Measurements from ENCODE around the gene AQP6.

DNA sequence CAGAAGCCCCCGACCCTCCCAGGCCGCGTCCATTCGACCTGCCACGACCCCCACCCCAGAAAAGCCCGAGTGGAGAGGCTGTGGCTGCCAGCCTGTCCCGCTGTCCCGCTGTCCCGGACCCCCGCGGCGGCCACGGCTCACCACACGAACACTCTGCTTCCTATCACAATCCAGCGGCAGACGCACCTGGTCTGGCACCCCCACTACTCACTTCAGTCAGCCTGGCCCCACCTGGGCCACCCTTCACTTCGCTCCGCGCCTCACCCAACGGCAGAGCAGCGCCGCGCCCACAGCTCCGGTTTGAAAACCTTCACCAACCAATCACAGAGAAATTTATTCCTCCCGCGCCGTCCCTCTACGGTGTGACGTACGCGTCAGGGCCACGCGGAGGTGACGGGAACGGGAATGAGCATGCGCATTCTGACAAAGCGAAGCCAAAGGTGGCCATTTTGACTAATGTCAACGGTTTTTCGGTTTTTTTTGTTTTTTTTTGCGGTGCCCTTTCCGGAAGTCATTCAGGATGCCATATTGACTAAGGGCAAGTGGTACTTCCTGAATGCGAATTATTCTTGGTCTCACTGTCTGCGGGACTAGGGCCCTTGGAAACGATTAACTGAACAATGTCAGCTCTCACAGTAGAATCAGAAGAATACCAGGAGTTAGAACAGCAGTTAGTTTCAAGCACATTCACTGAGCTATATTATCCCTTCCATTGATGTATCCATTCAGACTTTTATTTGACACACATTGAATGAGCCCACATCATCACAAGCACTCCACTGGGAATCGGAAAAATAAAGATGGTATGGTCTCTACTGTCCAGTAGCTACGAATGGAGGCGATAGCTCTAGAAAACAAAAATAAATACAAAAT lies 52.7 kb downstream of the AQP6 start, which contains the start of gene RACGAP1:
- TF ChIP-seq, protein P1, sequence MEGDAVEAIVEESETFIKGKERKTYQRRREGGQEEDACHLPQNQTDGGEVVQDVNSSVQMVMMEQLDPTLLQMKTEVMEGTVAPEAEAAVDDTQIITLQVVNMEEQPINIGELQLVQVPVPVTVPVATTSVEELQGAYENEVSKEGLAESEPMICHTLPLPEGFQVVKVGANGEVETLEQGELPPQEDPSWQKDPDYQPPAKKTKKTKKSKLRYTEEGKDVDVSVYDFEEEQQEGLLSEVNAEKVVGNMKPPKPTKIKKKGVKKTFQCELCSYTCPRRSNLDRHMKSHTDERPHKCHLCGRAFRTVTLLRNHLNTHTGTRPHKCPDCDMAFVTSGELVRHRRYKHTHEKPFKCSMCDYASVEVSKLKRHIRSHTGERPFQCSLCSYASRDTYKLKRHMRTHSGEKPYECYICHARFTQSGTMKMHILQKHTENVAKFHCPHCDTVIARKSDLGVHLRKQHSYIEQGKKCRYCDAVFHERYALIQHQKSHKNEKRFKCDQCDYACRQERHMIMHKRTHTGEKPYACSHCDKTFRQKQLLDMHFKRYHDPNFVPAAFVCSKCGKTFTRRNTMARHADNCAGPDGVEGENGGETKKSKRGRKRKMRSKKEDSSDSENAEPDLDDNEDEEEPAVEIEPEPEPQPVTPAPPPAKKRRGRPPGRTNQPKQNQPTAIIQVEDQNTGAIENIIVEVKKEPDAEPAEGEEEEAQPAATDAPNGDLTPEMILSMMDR (IDR thresholded peaks at IDR 0.05; ENCODE audit: low read length), result no peak
- no peak for TF ChIP-seq EZH2 (IDR thresholded peaks at IDR 0.05; ENCODE audit: borderline replicate concordance, low read length)

All from OCI-LY1 (cell line).